GM21381 (cell line): ENCODE results near the gene B3GAT1.
"Not testable (repeated sequence)": the region's sequence is repeated elsewhere in the genome, so short reads cannot be mapped to it uniquely, and the experiment has no call there.

Source experiments
- ATAC-seq: cut with Tn5 transposase; IDR thresholded peaks from one replicate; pipeline ENCODE4 v1.9.1; 2021; ENCODE audit warnings: mild to moderate bottlenecking, moderate library complexity; ENCODE audit not compliant: unreplicated experiment

B3GAT1 gene

GRCh38 chr11:134358856-134359490, 53.1 kb downstream of the B3GAT1 start:
- ATAC-seq: no peak

- no peak for ATAC-seq
Observed at GRCh38 chr11:134358165-134358855, 53.7 kb downstream of the B3GAT1 start.

GRCh38 chr11:134357545-134357839, 54.5 kb downstream of the B3GAT1 start:
- ATAC-seq: no peak

- ATAC-seq: no peak
Observed at GRCh38 chr11:134356656-134357544, 55.1 kb downstream of the B3GAT1 start.

- no peak for ATAC-seq
Observed at GRCh38 chr11:134355656-134356055, 56.4 kb downstream of the B3GAT1 start.

- no peak for ATAC-seq
Observed at GRCh38 chr11:134355136-134355535, 56.9 kb downstream of the B3GAT1 start.

GRCh38 chr11:134352111-134352510, 59.9 kb downstream of the B3GAT1 start:
- ATAC-seq: no peak

- ATAC-seq: peak; percentile 52
Observed at GRCh38 chr11:134350381-134350780, 61.7 kb downstream of the B3GAT1 start.

GRCh38 chr11:134349802-134350355, 62.2 kb downstream of the B3GAT1 start:
- ATAC-seq: no peak

GRCh38 chr11:134349109-134349801, 62.8 kb downstream of the B3GAT1 start:
- ATAC-seq: no peak

- ATAC-seq: no peak
Observed at GRCh38 chr11:134347441-134347840, 64.6 kb downstream of the B3GAT1 start.

GRCh38 chr11:134346976-134347350, 65.1 kb downstream of the B3GAT1 start:
- ATAC-seq: no peak

GRCh38 chr11:134346101-134346975, 65.7 kb downstream of the B3GAT1 start:
- ATAC-seq: no peak

GRCh38 chr11:134345237-134345550, 66.8 kb downstream of the B3GAT1 start:
- no peak for ATAC-seq

- ATAC-seq: not testable (repeated sequence)
Observed at GRCh38 chr11:134344497-134345236, 67.4 kb downstream of the B3GAT1 start.

- no peak for ATAC-seq
Observed at GRCh38 chr11:134343646-134344045, 68.4 kb downstream of the B3GAT1 start.

GRCh38 chr11:134342572-134343340, 69.3 kb downstream of the B3GAT1 start:
- ATAC-seq: no peak

- ATAC-seq: no peak
Observed at GRCh38 chr11:134341805-134342571, 70.1 kb downstream of the B3GAT1 start.
